HG03571 (cell line): ENCODE data around the gene NTSR1.

ENCODE experiments used
- ATAC-seq: cut with Tn5 transposase; IDR thresholded peaks from one replicate; pipeline ENCODE4 v1.9.1; 2021; ENCODE audit not compliant: unreplicated experiment

NTSR1 gene

DNA sequence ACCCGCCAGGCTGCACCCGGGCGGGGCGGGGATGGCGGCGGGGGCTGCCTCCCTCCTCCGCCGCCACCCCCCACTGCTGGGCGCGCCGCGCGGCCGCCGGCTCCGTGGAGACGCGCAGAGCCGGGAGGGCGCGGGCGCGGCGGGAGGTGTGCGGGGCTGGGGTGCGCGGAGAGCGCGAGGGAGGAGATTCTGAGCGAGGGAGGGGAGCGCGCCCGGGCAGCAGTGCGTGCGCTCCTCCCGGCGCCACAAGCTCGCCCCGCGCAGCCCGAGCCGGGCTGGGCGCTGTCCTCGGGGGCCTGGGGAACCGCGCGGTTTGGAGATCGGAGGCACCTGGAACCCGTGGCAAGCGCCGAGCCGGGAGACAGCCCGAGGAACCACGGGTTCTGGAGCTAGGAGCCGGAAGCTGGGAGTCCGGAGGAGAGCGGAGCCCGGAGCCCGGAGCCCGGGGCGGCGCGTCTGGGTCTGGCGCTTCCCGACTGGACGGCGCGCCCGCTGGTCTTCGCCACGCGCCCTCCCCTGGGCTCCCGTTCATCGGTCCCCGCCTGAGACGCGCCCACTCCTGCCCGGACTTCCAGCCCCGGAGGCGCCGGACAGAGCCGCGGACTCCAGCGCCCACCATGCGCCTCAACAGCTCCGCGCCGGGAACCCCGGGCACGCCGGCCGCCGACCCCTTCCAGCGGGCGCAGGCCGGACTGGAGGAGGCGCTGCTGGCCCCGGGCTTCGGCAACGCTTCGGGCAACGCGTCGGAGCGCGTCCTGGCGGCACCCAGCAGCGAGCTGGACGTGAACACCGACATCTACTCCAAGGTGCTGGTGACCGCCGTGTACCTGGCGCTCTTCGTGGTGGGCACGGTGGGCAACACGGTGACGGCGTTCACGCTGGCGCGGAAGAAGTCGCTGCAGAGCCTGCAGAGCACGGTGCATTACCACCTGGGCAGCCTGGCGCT lies at the start of gene NTSR1:
TSS of gene NTSR1 (plus strand) at position 246 of the 946 bp plus-strand sequence. CDS start at position 618, 372 bp downstream.
- no peak for ATAC-seq

DNA sequence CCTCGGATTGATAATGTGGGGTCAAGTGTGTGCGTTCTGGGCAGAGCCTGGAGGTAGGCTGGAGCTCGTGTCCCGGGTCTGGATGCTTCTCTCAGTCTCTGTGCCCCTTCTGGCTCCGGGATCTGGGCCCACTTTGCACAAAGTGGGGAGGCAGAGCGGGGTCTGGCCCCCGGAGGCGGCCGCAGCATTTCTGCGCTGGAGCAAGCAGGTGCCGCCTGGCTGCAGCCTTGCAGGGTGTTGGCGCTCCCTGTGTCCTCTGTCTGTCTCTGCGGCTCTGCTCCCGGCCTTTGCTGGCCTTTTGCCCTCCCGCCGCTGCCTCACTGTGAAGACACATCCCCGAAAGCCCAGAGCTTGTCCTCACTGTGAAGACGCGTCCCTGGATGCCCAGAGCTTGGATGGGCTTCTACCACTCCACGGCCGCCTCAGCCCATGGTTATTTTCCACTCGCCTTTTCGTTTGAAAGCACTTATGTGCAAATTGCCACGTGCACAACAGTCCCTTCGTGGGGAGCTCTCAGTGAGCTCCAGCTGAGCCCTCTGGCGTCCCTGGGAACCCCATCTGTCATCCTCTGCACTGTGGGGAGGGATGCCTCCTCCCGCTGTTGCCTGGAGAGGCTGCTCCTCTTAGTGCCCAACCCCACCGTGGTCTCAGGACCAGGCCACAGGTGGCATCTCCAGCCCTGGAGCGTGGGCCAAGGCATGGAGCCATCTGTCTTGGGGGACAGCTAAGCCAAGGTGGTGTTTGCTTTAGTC lies 49.0 kb upstream of the NTSR1 start:
- no peak for ATAC-seq

DNA sequence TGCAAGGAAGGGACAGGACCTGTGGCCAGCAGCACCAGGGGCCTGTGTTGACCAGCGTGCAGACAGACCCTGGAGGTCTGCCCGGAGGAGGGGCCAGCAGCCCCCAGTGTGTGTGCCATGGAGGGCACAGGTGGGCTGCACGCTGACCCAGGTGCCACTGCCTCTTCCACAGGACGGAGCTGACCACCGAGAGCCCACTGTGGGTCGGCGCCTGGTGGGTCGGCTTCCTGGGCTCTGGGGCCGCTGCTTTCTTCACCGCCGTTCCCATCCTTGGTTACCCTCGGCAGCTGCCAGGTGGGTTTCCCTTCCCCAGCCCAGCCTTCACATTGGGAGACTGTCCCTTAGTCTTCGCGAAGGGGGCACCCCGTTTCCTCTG lies 48.4 kb upstream of the NTSR1 start:
- no peak for ATAC-seq

DNA sequence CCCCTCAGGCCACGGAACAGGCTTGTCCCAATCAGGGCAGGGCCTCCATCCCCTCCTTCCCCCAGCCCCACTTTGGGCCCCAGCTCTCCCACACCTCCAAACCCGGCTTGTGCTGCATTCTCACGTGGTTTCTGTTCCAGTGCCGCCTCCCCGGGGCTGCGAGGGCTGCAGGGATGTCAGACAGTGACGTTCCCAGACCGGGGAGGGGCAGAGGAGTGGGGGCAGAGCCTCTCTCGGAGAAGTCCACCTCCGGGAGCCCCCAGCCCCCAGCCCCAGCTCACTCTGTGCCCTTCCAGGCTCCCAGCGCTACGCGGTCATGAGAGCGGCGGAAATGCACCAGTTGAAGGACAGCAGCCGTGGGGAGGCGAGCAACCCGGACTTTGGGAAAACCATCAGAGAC lies 47.9 kb upstream of the NTSR1 start:
- no peak for ATAC-seq

DNA sequence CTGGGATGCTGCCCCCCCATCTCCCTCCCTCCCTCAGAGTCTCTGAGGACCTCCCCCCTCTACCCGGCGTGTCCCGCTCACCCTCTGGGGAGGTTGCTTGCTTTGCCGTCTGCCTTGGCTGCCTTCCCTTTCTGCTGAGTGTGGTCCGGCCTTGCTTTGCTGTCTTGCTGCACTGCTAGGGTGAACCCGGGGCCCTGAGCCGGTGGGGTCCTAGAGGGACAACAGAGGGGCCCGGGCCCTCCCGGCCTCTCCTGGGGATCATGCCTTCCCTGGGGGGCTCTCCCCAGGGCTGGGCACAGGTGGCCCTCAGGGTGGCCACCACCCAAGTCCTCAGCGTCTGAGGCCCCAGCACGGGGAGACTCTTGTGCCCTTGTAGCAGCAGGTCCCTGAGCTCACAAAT lies 47.0 kb upstream of the NTSR1 start:
- no peak for ATAC-seq

DNA sequence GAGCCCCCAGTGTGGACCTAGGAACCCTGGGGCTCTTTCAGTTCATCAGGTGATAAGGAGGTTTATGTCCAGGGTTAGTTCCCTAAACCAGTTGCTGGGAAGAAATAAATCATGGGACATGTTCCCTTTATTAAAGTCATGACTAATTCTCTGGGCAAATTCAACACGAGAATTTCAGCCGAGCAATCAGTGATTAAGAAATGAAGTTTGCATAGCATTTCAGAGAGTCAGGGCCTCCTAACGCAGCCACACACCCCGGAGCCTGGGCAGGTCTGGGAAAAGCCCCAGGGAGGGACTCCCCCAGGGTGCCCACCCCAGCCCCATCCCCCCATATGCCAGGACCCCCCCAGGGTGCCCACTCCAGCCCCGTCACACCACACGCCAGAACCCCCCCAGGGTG lies 46.2 kb upstream of the NTSR1 start:
- no peak for ATAC-seq

DNA sequence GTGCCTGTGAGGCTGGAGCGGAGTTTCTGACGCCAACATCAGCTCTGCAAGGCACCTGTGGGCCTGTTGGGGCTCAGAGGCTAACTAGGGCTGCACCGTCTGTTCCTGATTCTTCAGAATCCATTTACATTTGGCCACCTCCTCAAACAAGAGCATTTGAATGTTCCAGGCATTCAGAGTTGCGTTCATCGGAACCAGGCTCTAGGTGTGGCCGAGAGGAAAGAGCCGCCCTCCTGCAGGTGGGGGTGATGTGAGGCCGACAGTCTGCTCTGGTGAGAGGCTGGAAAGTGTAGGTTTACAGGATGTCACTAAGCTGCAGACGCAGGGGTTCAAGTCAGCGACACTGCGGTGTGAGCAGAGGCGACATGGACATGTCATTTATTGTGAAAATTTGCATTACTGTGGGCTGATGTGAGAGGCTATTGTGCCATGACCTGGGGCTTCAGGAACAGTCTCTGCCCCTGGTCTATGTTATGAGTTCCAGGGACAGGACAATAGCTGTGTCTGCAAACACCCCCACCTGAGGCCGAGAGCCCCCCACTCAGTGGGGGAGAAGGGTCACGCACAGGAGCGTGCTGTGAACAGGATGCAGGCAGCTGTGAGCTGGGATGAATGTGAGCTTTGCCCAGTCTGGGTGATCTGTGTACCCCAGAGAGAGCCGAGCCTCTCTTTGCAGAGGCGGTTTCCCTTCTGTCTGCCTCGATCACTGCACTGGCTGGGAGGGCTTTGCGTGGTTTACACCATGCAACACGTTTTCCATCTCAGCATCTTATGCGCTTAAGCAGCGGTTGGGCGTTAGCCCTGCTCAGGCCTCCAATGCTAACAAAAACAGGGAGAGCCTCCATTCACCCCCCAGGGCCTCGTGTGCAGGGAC lies 45.3 kb upstream of the NTSR1 start:
- no peak for ATAC-seq

DNA sequence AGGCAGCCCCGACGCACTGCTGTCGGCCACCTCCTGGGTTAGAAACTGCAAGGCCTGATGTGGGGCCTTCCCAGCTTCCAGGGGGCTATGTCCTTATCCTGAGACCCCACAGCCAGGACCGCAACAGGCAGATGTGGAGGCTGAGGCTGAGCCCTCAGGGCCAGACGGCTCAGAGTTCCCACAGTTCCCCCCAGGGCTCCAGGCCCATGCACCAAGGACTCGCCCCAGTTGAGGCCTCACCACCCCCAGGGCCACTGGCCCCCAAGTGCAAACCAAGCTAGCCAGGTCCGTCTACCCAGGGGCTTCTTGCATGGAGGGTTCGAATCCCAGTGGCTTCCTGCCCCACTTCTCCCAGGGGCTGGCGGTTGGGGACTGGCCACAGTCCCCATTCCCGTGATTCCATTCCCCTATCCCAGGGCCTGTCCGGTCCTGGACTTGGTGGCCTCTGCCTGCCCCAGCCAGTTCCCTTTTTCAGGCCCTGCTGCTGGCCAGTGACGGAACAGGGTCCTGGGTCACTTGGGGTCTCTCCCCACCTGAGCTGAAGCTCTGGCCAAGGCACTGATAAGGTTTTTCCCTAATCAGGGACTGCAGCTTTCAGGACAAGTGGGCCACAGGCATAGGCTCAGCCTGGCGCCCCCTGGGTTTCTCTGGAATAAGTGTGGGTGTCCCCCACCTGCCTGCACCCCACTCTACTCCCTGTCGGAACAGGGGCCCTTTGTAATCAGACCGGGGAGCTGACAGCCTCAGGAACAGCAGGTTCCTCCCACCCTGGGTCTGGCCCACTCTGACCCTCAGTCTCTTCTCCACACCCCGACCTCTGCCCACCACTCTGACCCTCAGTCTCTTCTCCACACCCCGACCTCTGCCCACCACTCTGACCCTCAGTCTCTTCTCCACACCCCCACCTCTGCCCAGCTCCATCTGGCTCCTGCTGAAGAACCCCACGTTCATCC lies 44.3 kb upstream of the NTSR1 start:
- no peak for ATAC-seq

DNA sequence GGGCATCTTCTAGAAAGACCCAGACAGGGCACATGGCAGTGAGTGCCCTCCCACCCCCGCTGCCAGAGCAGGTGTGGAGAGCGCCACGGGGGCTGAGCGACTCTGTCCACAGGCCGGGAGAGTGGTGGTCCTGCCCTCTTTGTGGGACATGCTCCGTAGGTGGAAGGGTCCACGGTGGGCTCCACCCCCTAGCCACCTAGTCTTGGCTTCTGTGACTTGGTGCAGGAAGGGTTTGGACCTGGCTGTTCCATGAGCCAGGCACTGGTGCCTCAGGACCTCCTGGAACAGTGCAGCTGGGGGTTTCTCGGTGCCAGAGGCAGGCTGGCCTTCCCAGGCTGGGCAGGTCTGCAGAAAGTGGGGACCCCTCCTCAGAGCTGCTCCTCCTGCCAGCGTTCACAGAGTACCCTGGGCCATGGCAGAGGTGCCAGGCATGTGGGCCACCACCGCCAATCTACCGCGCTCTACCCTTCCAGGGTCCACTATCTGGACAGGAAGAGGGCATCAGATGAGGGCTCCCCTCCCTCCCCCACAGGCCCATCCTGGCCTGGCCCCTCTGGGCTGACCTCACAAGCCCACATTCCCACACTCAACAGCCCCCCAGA lies 43.4 kb upstream of the NTSR1 start:
- no peak for ATAC-seq

DNA sequence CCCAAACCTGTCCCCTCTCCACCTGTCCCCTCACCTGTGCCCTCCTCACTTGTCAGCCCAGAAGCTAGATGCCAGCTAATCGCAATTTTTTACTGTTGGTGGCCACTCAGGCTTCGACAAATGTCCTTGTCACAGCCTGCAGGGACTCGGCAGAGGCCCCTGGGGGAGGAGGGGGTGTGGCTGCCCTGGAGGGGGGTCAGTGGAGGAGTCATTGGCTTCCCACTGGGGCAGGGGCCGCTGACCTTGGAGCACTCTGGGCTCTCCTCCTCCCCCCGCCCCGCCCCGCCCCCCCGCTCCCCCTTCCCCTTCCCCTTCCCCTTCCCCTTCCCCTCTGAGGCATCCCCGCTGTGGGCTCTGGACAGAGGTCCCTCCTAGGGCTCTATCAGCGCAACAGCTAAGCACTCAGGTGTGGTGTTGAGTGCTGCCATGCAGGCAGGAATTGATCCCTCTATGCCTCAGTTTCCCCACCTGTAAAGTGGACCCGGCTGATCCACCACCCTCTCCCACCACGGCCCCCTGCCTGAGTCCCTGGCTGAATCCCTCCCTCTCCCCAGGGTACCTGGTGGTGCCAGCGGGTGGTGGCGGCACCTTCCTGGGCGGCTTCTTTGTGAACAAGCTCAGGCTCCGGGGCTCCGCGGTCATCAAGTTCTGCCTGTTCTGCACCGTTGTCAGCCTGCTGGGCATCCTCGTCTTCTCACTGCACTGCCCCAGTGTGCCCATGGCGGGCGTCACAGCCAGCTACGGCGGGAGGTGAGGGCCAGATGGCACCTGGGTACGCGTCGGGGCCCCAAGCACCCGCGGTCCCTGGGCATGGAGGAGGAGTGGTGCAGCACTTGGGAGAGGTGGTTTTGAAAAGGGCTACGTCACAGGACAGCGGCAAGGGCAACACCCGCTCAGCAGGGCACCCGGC lies 42.6 kb upstream of the NTSR1 start:
- no peak for ATAC-seq

DNA sequence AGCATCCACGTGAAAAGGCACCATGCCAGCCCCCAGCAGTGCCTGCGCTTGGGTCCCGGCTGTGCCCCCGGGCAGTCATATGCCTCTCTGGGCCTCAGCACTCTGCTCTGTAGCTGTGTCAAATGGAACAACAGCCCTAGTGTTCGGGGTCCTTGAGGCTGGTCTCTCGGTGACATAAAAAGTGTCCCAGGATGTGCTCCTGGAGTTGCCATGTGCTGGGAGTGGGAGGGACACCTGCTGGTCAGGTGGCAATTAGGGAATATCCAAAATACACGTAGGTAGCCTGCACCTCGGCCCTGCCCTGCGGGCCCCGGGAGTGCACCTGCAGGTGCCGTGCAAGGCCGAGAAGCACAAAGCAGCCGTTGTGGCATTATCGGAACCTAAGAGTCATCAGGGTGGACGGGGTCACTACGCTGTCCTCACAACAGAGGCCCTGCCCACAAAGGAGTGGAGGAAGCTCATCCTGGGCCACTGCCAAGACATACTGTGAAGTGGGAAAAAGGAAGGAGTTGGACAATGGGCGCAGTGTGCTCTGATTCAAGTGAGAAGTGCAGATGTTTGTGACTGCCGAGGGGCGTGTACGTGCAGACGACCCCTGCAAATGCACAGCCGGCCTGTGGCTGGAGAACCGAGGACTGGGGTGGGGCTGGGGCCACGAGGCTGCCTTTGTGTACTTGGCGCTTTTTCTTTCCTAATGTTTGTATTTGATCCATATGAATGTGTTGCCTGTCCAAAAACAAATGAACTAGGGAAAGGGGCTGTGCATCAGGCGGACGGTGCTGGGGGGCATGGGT lies 41.7 kb upstream of the NTSR1 start:
- ATAC-seq: no peak

DNA sequence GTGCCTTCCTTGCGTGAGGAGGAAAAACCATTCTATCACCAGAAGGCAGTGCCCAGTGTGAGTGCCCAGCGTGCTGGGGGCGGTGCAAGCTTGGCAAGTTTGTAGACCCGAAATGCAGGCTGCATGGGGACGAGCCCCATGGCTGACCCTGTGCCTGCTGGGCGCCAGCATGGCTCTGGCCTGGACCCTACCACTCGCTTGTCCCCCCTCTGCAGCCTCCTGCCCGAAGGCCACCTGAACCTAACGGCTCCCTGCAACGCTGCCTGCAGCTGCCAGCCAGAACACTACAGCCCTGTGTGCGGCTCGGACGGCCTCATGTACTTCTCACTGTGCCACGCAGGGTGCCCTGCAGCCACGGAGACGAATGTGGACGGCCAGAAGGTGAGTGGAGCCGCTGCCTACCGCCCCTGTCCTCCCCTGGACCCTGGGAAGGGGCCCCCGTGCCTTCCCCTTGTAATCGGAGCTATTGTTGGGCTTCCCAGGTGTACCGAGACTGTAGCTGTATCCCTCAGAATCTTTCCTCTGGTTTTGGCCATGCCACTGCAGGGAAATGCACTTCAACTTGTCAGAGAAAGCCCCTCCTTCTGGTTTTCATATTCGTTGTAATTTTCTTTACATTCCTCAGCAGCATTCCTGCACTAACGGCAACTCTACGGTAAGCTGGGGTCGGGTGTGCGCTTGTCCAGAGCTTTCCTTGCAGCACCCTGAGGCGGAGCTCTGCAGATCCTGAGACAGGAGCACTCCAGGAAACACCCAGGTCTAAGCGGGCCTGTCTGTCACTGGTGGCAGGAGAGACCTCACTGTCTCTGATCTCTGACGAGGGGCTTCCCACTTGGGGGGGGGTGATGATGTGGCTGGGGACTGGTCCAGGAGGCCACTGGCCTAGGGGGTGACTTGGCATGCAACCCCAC lies 40.9 kb upstream of the NTSR1 start:
- no peak for ATAC-seq

DNA sequence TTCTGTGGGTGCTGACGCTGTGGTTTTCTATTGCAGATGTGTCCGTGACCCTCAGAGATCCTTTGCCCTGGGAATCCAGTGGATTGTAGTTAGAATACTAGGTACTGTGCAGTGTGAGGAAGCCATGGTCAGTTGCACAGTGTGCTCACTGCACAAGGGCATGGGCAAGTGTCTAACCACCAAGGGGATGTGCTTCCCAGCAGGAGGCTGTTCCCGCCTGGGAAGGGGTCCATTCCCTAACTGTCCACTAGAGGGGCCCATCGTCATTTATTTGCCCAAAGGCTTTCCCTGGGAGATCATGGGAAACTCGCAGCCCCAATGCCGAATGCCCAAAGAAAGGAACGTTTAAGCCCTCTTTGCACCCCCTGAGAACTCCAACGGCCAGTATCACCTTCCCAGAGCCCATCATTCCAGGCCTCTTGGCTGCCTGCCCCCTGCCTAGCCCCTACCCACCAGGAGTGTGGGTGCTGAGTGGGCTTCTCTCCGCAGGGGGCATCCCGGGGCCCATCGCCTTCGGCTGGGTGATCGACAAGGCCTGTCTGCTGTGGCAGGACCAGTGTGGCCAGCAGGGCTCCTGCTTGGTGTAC lies 40.1 kb upstream of the NTSR1 start:
- ATAC-seq: no peak

DNA sequence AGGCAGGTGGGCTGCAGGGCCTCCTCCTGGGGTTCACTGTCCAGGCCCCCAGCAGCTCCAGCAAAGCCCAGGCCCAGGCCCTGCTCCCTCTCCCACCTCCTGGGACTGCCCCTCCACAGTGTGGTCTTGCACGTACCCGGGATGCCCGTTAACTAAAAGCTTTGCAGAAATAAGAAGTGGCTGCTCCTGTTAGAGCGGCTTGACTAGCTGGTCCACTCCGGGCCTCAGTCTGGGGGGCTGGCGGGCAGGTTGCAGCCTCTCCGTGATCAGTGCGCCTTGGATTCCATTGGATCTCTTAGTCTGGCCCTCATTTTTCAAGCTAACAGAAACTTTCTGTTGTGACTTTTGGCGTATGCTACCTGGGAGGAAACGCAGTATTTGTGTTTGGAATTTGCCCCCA lies 39.4 kb upstream of the NTSR1 start:
- no peak for ATAC-seq

DNA sequence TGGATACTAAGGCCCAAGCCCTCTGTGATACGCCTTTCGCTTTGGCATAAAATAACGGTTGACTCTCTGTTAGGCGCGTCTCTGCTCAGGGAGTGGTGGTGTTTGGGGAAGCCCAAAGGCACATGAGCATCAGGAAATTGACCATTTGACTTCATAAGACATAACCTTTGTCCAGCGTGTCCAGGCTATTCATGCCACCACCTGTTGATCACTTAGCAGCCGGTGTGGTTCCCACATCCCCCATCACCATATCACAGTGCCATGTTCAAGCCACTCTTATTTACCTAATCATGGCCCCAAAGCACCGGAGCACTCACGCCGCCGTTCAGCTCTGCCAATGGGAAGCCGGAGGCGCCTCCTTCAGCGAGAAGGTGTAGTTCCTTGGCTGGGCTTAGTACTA lies 38.5 kb upstream of the NTSR1 start:
- no peak for ATAC-seq

DNA sequence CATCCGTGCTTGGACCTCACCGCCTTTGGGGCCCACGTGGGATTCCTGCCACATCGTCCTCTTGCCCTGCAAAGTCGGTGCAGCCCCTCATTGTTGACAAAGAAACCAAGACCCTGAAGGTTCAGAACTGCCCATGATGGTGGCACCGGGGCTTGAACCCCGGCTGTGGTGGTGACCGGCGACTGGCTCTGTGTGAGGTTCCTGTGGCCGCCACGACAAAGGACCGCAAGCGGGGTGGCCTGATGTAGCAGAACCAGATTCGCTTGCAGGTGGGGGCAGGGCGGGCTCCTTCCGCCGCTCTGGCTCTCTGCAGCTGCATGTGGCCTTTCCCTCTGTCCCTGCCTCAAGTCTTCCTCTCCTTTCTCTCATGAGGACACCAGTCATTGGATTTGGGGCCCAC lies 37.6 kb upstream of the NTSR1 start:
- no peak for ATAC-seq

DNA sequence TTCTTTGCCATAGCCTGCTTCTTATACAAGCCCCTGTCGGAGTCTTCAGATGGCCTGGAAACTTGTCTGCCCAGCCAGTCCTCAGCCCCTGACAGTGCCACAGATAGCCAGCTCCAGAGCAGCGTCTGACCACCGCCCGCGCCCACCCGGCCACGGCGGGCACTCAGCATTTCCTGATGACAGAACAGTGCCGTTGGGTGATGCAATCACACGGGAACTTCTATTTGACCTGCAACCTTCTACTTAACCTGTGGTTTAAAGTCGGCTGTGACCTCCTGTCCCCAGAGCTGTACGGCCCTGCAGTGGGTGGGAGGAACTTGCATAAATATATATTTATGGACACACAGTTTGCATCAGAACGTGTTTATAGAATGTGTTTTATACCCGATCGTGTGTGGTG lies 36.9 kb upstream of the NTSR1 start:
- ATAC-seq: no peak
